Breast epithelium (tissue), 3 donors: ENCODE data around the gene CIBAR2.

Experiments used
- CTCF ChIP-seq, 3 donors: fragments of 450-650 bp; IDR thresholded peaks; one replicate each; pipeline ENCODE4 v1.5.1; 2016 to 2017; ENCODE audit warnings: antibody characterized with exemption in 3 of 3, mild to moderate bottlenecking in 3 of 3, moderate library complexity in 3 of 3
- POLR2A ChIP-seq: fragments of 450-650 bp; IDR thresholded peaks from one replicate; pipeline ENCODE4 v1.6.1; 2016; ENCODE audit warnings: antibody characterized with exemption, mild to moderate bottlenecking, moderate library complexity

- TF ChIP-seq CTCF (IDR thresholded peaks at IDR 0.05) (no peak), POLR2A (no peak)
Observed at GRCh38 chr16:85136213-85136701, 24.0 kb upstream of the CIBAR2 start.
